Stimulated activated naive CD4-positive, alpha-beta T cell (primary cell): ENCODE results near the gene MICA.
"Not testable (repeated sequence)": the region's sequence is repeated elsewhere in the genome, so short reads cannot be mapped to it uniquely, and the experiment has no call there.

Experiments used
- DNase-seq, 6 experiments: peaks; one replicate each; lab custom pipeline; 2025; lab: John Stamatoyannopoulos, UW

The MICA gene

GRCh38 chr6:31412506-31412905 lies 9.1 kb downstream of the MICA start:
- DNase-seq = no peak

GRCh38 chr6:31414148-31414770 lies 10.9 kb downstream of the MICA start:
- not testable (repeated sequence) for DNase-seq

GRCh38 chr6:31414771-31415265 lies 11.4 kb downstream of the MICA start:
- no peak for DNase-seq

GRCh38 chr6:31416394-31417014 lies 13.1 kb downstream of the MICA start:
- no peak for DNase-seq

GRCh38 chr6:31418251-31418650 lies 14.9 kb downstream of the MICA start:
- no peak for DNase-seq

GRCh38 chr6:31419842-31420241 lies 16.4 kb downstream of the MICA start:
- DNase-seq = no peak

- no peak for DNase-seq
Observed at GRCh38 chr6:31420546-31420945, 17.2 kb downstream of the MICA start.

- no peak for DNase-seq
Observed at GRCh38 chr6:31422587-31422986, 19.2 kb downstream of the MICA start.

- no peak for DNase-seq
Observed at GRCh38 chr6:31423550-31423949, 20.2 kb downstream of the MICA start.

GRCh38 chr6:31426395-31427354 lies 23.3 kb downstream of the MICA start:
- peak in 2 of 6 experiments; percentile 10 to 29 for DNase-seq

- no peak for DNase-seq
Observed at GRCh38 chr6:31430449-31430848, 27.1 kb downstream of the MICA start.

- DNase-seq = not testable (repeated sequence)
Observed at GRCh38 chr6:31435051-31435450, 31.7 kb downstream of the MICA start.

- DNase-seq = no peak
Observed at GRCh38 chr6:31438222-31438621, 34.8 kb downstream of the MICA start.

- DNase-seq = no peak
Observed at GRCh38 chr6:31438677-31439076, 35.3 kb downstream of the MICA start.

GRCh38 chr6:31441365-31442267 lies 38.2 kb downstream of the MICA start:
- DNase-seq = peak; percentile 40 to 80 (median 72)

GRCh38 chr6:31446481-31446880 lies 43.1 kb downstream of the MICA start:
- DNase-seq = no peak

- not testable (repeated sequence) for DNase-seq
Observed at GRCh38 chr6:31446999-31447789, 43.8 kb downstream of the MICA start.

- no peak for DNase-seq
Observed at GRCh38 chr6:31450751-31451150, 47.4 kb downstream of the MICA start.

GRCh38 chr6:31452859-31453258 lies 49.5 kb downstream of the MICA start:
- DNase-seq = no peak

- no peak for DNase-seq
Observed at GRCh38 chr6:31453259-31453658, 49.9 kb downstream of the MICA start.

- DNase-seq = not testable (repeated sequence)
Observed at GRCh38 chr6:31459864-31460263, 56.5 kb downstream of the MICA start.
